Nephron progenitor cell (in vitro differentiated cells): ENCODE measurements around the gene ATE1.
A peak's percentile ranks its signal among the peaks of the same experiment; 100 is the strongest.

ENCODE experiments used
- DNase-seq: peaks from one replicate; pipeline ENCODE4 v3.0.0; 2021
- H3K27ac Mint-ChIP-seq: 2 replicates; pipeline ENCODE4 v1.8.0; 2021; ENCODE audit warnings: mild to moderate bottlenecking, moderate library complexity, mixed read lengths
- H3K27me3 Mint-ChIP-seq: 2 replicates; pipeline ENCODE4 v1.8.0; 2021; ENCODE audit warnings: mild to moderate bottlenecking, low read depth, mixed read lengths; ENCODE audit not compliant: poor library complexity
- H3K36me3 Mint-ChIP-seq: 2 replicates; pipeline ENCODE4 v1.8.0; 2021; ENCODE audit warnings: low read depth, mixed read lengths
- H3K4me1 Mint-ChIP-seq: 2 replicates; pipeline ENCODE4 v1.8.0; 2021; ENCODE audit warnings: mixed read lengths
- H3K4me3 Mint-ChIP-seq: 2 replicates; pipeline ENCODE4 v1.8.0; 2021; ENCODE audit warnings: mild to moderate bottlenecking, moderate library complexity, mixed read lengths
- H3K9me3 Mint-ChIP-seq: 2 replicates; pipeline ENCODE4 v1.8.0; 2021; ENCODE audit warnings: mild to moderate bottlenecking, moderate library complexity, mixed read lengths
- TF ChIP-seq, protein P1 (sequence below): fragments of 200-600 bp; sonication (generic); IDR thresholded peaks from 2 replicates; pipeline ENCODE4 v1.5.0; 2021; ENCODE audit warnings: antibody characterized with exemption

The ATE1 gene

DNA sequence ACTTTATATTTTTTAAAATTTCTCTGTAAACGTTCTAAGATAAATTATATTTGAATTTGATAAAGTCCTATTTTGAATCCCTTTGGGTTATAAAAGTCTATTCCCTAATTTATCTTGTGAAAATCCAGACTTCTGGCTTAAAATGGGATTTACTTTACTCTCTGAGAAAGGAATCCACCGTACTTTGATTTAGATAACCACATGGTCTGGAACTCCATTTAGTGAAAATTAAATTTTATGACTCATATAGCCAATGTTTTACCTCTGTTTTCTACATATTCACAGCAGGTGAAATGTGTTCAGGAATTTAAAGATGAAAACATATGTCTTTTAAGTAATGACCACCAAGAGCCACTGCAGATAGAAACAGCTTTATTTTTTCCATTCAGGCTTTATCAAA, 187.8 kb downstream of the ATE1 start:
- TF ChIP-seq, protein P1, sequence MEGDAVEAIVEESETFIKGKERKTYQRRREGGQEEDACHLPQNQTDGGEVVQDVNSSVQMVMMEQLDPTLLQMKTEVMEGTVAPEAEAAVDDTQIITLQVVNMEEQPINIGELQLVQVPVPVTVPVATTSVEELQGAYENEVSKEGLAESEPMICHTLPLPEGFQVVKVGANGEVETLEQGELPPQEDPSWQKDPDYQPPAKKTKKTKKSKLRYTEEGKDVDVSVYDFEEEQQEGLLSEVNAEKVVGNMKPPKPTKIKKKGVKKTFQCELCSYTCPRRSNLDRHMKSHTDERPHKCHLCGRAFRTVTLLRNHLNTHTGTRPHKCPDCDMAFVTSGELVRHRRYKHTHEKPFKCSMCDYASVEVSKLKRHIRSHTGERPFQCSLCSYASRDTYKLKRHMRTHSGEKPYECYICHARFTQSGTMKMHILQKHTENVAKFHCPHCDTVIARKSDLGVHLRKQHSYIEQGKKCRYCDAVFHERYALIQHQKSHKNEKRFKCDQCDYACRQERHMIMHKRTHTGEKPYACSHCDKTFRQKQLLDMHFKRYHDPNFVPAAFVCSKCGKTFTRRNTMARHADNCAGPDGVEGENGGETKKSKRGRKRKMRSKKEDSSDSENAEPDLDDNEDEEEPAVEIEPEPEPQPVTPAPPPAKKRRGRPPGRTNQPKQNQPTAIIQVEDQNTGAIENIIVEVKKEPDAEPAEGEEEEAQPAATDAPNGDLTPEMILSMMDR: no peak
- Mint-ChIP-seq H3K27ac (no peak overlapping the region), H3K27me3 (peaks cover 8% of the 10 kb centered on the region), H3K9me3 (no peaks in the 10 kb centered on the region), H3K36me3 (peaks cover 22% of the 10 kb centered on the region), H3K4me3 (no peak overlapping the region), H3K4me1 (peaks cover 10% of the 10 kb centered on the region)
- no peak for DNase-seq

DNA sequence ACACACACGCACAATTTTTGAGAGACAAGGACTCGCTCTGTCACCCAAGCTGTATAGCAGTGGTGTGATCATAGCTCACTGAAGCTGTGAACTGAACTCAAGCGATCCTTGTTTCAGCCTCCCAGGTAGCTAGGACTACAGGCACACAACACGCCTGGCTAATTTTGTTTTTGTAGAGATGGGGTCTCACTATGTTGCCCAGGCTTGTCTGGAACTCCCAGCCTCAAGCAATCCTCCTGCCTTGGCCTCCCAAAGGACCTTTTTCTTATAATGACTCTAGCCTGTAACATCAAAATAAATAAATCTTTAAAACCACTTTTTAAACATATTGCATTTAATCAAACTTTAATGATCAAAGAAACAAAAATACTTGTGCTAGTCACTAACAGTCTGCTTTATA, 188.7 kb downstream of the ATE1 start:
- TF ChIP-seq, protein P1: no peak
- DNase-seq: no peak
- Mint-ChIP-seq H3K27me3 (peaks cover 4% of the 10 kb centered on the region), H3K27ac (no peak overlapping the region), H3K4me3 (no peak overlapping the region), H3K4me1 (peaks cover 16% of the 10 kb centered on the region), H3K9me3 (no peaks in the 10 kb centered on the region), H3K36me3 (peaks cover 13% of the 10 kb centered on the region)

DNA sequence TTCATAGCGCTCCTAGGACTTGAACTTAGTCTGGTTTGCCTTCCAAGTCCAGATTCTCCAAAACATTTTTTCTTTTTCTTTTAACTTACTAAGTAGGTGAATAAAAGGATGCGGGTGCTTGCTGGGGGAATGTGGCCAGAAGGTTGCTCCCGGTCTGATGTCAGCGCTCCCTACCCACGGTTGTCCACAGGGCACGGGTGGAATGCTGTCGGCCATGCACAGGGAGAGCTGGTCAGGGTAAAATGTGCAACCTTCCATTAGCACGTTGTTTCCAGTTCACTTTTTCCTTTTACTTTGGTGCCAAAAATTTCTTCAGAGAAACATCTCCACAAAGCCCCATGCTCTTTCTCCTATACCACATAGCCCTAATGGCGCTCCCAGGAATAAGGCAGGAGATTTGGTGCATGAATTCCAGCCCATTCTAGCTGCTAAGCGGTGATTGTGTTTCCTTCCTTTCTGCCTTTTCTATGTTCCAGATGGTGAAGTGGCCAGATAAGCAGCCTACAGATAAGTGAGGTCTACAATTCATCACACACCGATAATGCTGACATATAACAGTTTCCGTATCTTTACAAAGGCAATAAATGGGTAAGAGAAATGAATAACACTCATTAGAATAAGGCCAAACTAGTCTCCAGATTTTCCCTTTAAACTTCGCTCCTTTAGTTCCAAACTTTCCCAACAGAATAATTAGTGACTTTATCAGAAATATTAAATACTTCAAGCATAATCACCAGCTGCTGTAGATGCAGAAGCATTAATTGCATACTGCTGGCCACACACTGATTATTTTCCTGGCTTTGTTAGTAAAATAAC, 191.3 kb downstream of the ATE1 start:
- no peak overlapping the region for H3K4me3 Mint-ChIP-seq
- peaks cover 25% of the 10 kb centered on the region for H3K4me1 Mint-ChIP-seq
- TF ChIP-seq, protein P1: no peak
- H3K27me3 Mint-ChIP-seq: peaks cover 7% of the 10 kb centered on the region
- DNase-seq: no peak
- peaks cover 5% of the 10 kb centered on the region for H3K36me3 Mint-ChIP-seq
- H3K9me3 Mint-ChIP-seq: no peaks in the 10 kb centered on the region
- H3K27ac Mint-ChIP-seq: no peak overlapping the region

DNA sequence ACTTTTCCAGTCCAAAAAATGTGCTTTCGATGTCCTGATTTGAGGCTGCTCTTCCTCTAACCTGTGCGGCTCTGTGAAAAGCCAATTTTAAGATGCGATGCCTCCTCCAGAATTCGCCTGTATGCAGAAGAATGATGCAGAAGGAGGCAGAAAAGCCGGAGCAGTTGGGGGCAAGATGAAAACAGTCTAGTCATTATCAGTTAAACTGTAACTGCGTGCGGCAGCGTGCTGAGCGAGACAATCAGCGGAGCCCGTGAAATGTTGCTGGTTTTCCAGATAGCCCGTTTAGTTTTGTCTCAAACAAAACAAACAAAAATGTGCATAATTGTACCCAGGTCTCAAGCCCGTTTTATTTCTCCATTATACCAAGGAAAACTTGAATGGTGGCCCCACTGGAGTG, 192.6 kb downstream of the ATE1 start:
- Mint-ChIP-seq H3K9me3 (no peaks in the 10 kb centered on the region), H3K36me3 (no peaks in the 10 kb centered on the region), H3K27me3 (peaks cover 11% of the 10 kb centered on the region), H3K4me1 (peaks cover 25% of the 10 kb centered on the region), H3K27ac (no peak overlapping the region), H3K4me3 (peak overlapping the region; percentile 17)
- TF ChIP-seq, protein P1: no peak
- DNase-seq: no peak

DNA sequence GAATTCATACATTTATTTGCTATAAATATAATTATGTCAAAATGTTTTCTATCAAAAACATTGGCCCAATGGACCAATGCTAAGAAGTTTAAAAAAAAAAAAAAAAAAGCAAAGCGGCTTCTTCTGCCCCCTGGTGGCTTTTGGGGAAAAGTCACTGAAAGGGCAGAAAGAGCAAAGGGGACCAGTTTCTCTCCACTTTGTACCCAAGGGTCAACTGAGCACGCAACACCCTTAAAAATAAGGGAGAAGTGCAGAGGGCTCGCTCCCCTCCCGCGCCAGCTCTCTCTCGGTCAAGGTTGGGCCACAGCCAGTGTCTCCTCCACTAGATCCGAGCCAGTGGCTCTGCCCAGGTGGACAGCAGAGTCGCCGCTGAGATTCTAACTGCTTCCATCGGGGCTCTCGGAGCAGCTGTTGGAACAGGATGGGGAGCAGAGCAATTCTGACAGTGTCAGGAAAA, 193.2 kb downstream of the ATE1 start:
- Mint-ChIP-seq H3K9me3 (no peaks in the 10 kb centered on the region), H3K4me3 (no peak overlapping the region), H3K27ac (no peak overlapping the region), H3K27me3 (peaks cover 16% of the 10 kb centered on the region), H3K4me1 (peaks cover 25% of the 10 kb centered on the region), H3K36me3 (no peaks in the 10 kb centered on the region)
- TF ChIP-seq, protein P1: peak; percentile 89
- DNase-seq: peak; percentile 30
